ENCODE measurements around the gene SOX4.

- TF ChIP-seq EP300 (IDR thresholded peaks at IDR 0.05): no peak
- no peak for TF ChIP-seq POLR2A (IDR thresholded peaks at IDR 0.05)
Observed at GRCh38 chr6:21595285-21596144, 2.0 kb downstream of the SOX4 start.
